Parathyroid adenoma (tissue), 2 donors: ENCODE measurements around the gene ST7L.
A peak's percentile ranks its signal among the peaks of the same experiment; 100 is the strongest.

Source experiments
- H2AFZ ChIP-seq: fragments of 300-600 bp; sonication (generic); one replicate; pipeline ENCODE4 v1.7.0; 2017; ENCODE audit warnings: antibody characterized with exemption, mild to moderate bottlenecking
- H3K27ac ChIP-seq: fragments of 300-600 bp; sonication (generic); one replicate; pipeline ENCODE4 v1.7.0; 2017
- H3K27me3 ChIP-seq: fragments of 300-600 bp; sonication (generic); one replicate; pipeline ENCODE4 v1.7.0; 2017; ENCODE audit warnings: low read length; ENCODE audit not compliant: control insufficient read depth, insufficient read depth
- H3K36me3 ChIP-seq: fragments of 300-600 bp; sonication (generic); one replicate; pipeline ENCODE4 v1.7.0; 2017; ENCODE audit warnings: low read length; ENCODE audit not compliant: control insufficient read depth, insufficient read depth
- H3K4me1 ChIP-seq: fragments of 300-600 bp; sonication (generic); one replicate; pipeline ENCODE4 v1.7.0; 2017; ENCODE audit warnings: control low read depth
- H3K4me2 ChIP-seq: fragments of 300-600 bp; sonication (generic); one replicate; pipeline ENCODE4 v1.7.0; 2017; ENCODE audit warnings: low read length
- H3K4me3 ChIP-seq: fragments of 300-600 bp; sonication (generic); one replicate; pipeline ENCODE4 v1.7.0; 2017; ENCODE audit warnings: low read depth, low read length
- H3K79me2 ChIP-seq: fragments of 300-600 bp; sonication (generic); one replicate; pipeline ENCODE4 v1.7.0; 2017; ENCODE audit warnings: control low read depth
- H3K9ac ChIP-seq: fragments of 300-600 bp; sonication (generic); one replicate; pipeline ENCODE4 v1.7.0; 2017; ENCODE audit warnings: mild to moderate bottlenecking
- H3K9me3 ChIP-seq: fragments of 300-600 bp; sonication (generic); one replicate; pipeline ENCODE4 v1.7.0; 2017; ENCODE audit warnings: low read length; ENCODE audit not compliant: control insufficient read depth
- CTCF ChIP-seq: fragments of 300-600 bp; sonication (generic); IDR thresholded peaks from one replicate; pipeline ENCODE4 v1.7.0; 2017; ENCODE audit warnings: antibody characterized with exemption, mild to moderate bottlenecking
- donor health status: primary hyperparathyroidism.

Gene ST7L, protein sequence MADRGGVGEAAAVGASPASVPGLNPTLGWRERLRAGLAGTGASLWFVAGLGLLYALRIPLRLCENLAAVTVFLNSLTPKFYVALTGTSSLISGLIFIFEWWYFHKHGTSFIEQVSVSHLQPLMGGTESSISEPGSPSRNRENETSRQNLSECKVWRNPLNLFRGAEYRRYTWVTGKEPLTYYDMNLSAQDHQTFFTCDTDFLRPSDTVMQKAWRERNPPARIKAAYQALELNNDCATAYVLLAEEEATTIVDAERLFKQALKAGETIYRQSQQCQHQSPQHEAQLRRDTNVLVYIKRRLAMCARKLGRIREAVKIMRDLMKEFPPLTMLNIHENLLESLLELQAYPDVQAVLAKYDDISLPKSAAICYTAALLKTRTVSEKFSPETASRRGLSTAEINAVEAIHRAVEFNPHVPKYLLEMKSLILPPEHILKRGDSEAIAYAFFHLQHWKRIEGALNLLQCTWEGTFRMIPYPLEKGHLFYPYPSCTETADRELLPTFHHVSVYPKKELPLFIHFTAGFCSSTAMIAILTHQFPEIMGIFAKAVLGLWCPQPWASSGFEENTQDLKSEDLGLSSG

DNA sequence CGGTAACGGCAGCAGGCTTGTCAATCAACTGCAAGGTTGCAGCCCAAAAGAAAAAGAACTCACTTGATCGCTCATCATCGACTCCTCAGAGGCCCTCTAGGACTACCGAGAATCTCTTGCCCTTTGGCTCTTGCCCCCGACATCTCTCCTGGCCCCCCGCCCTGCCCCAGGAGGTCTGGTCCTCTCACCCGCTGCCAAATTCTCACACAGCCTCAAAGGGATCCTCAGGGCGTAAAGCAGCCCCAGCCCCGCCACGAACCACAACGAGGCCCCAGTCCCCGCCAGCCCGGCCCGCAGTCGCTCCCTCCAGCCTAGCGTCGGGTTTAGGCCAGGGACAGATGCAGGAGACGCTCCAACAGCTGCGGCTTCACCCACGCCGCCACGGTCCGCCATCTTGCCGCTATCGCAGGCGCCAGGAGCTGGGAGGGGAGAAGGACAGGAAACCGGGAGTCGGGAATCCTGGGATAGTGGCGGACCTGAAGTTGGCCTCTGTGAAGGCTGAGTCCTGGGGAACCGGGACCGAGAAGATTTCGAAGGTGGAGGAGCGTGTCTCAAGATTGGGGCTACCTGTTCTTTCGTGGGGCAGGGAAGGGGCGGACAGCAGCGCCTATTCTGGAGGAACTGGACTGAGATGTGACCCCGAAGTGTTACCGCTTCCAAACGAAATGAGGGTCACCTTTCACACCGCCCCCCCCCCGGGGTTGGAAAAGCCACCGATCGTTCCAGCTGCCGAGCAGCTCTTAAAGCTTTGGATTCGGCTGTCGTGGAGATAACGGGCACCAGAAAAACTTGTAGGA is at the start of gene ST7L:
Gene ST7L, minus strand, starts transcription at position 421 of the 797 bp plus-strand sequence. Its CDS starts 28 bp downstream, at position 393.
- Histone ChIP-seq H3K4me1 (no peaks in the 10 kb centered on the region), H3K9ac (peak within 1 kb of the TSS; percentile 84), H3K79me2 (peaks cover 12% of the 10 kb centered on the region), H3K27ac (peak within 1 kb of the TSS; percentile 96), H2AFZ (peak within 1 kb of the TSS; percentile 97), H3K27me3 (no peaks in the 10 kb centered on the region), H3K4me2 (peak within 1 kb of the TSS; percentile 93), H3K9me3 (no peaks in the 10 kb centered on the region), H3K4me3 (peak within 1 kb of the TSS; percentile 96), H3K36me3 (no peaks in the 10 kb centered on the region)
- TF ChIP-seq CTCF, result no peak

DNA sequence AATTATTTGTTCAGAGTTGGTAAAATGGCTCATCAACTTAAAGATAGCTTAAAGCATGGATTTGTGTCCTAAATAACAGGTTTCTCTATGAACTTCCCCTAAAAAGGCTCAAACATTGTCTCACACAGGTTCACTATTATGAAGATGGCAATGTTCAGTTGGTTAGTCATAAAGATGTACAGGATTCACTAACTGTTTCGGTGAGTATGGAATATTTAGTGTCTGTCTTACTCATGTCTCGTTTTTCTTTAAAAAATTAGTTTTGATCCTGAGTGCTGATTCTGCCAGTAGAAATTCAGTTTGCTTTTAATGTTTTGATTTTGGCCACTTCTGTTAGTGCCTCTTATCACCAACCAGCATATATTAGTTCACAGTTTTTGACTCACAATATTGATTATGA is 48.0 kb upstream of the ST7L start:
- Histone ChIP-seq H3K27me3 (no peaks in the 10 kb centered on the region), H3K27ac (no peak overlapping the region), H3K4me2 (no peak overlapping the region), H3K4me1 (no peaks in the 10 kb centered on the region), H3K9ac (no peak overlapping the region), H3K36me3 (no peaks in the 10 kb centered on the region), H3K79me2 (no peaks in the 10 kb centered on the region), H2AFZ (no peak overlapping the region), H3K4me3 (no peak overlapping the region), H3K9me3 (no peaks in the 10 kb centered on the region)
- no peak for TF ChIP-seq CTCF

DNA sequence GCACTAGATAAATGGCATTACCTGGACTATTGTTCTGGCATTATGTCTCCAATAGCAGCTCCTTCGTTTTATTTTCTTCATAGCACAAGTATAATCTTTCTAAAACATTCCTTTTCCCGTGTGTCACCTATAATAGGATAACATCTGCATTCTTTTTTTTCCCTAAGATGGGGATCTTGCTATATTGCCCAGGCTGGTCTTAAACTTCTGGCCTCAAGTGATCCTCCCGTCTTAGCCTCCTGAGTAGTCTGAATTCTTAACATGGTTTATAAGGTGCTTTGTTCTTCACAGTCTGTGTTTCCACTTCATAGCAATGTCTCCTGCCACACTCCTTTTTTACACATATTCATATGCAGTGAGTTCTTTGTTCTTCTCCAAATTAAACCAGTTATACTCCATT is 46.9 kb upstream of the ST7L start:
- Histone ChIP-seq H3K79me2 (no peaks in the 10 kb centered on the region), H3K9ac (no peak overlapping the region), H3K27ac (no peak overlapping the region), H3K27me3 (no peaks in the 10 kb centered on the region), H3K9me3 (no peaks in the 10 kb centered on the region), H3K4me2 (no peak overlapping the region), H3K4me3 (no peak overlapping the region), H2AFZ (no peak overlapping the region), H3K4me1 (no peaks in the 10 kb centered on the region), H3K36me3 (no peaks in the 10 kb centered on the region)
- TF ChIP-seq CTCF, result no peak

GRCh38 chr1:112651205-112651604 is 32.3 kb upstream of the ST7L start:
- Histone ChIP-seq H3K9me3 (no peaks in the 10 kb centered on the region), H3K9ac (no peak overlapping the region), H3K4me1 (no peaks in the 10 kb centered on the region), H2AFZ (no peak overlapping the region), H3K4me2 (no peak overlapping the region), H3K4me3 (no peak overlapping the region), H3K36me3 (no peaks in the 10 kb centered on the region), H3K27me3 (no peaks in the 10 kb centered on the region), H3K27ac (no peak overlapping the region), H3K79me2 (peaks cover 1% of the 10 kb centered on the region)
- no peak for TF ChIP-seq CTCF
